B cell (primary cell): ENCODE results near the gene POU2AF1. TPM values are rescaled to one million over a fixed set of nuclear protein-coding genes. Genes with fewer than 3 reads are reported as not detected.

Source experiments
- ATAC-seq: fragments of 200-7000 bp; cut with Tn5 transposase; one replicate; pipeline ENCODE4 v1.10.0; 2021; ENCODE audit warnings: low read depth, mild to moderate bottlenecking, moderate number of reproducible peaks, moderate library complexity
- CTCF ChIA-PET: fragments of 350-600 bp; sonication (Branson Sonifier 250); formaldehyde crosslinking; loops from one replicate; lab custom pipeline; 2021; ENCODE audit warnings: antibody characterized with exemption, inconsistent platforms; lab: Charles Lee
- POLR2A ChIA-PET: fragments of 350-600 bp; sonication (Branson Sonifier 250); formaldehyde crosslinking; loops from one replicate; lab custom pipeline; 2021; ENCODE audit warnings: antibody characterized with exemption; lab: Charles Lee
- DNase-seq: peaks from one replicate; pipeline ENCODE4 v3.0.0; 2013
- H2AFZ ChIP-seq: 2 replicates; pipeline ENCODE4 v1.6.1; 2012; ENCODE audit warnings: mild to moderate bottlenecking, low read depth, low read length; ENCODE audit not compliant: insufficient read depth, poor library complexity, severe bottlenecking
- H3K27ac ChIP-seq, 2 donors: 1 replicate in 1 of 2; 2 replicates in 1 of 2; pipeline ENCODE4 v1.5.1; 2012 to 2013; ENCODE audit warnings: low read length in 2 of 2, mild to moderate bottlenecking in 2 of 2, moderate library complexity in 1 of 2
- H3K27me3 ChIP-seq, 4 experiments: fragments of 200-600 bp in 1 of 4; sonication (generic) in 1 of 4; replicated peaks in 1 of 4; 1 replicate in 2 of 4; 2 replicates in 2 of 4; pipeline versions ENCODE4 v1.6.1 to v1.7.0; 2013 to 2016; ENCODE audit warnings: low read length in 3 of 4, mild to moderate bottlenecking in 2 of 4, mixed read lengths in 1 of 4, moderate library complexity in 1 of 4; ENCODE audit not compliant: insufficient read depth in 4 of 4, control insufficient read depth in 3 of 4; ENCODE audit errors: control extremely low read depth in 1 of 4
- H3K36me3 ChIP-seq, 2 experiments: replicated peaks in 1 of 2; 1 replicate in 1 of 2; 2 replicates in 1 of 2; pipeline versions ENCODE4 v1.6.1 to v1.7.1; 2013; ENCODE audit warnings: low read length in 1 of 2; ENCODE audit not compliant: insufficient read depth in 2 of 2, control insufficient read depth in 1 of 2; ENCODE audit errors: control extremely low read depth in 1 of 2, extremely low read depth in 1 of 2
- H3K4me1 ChIP-seq, 2 donors: fragments of 200-600 bp in 1 of 2; sonication (generic) in 1 of 2; 1 replicate in 1 of 2; 2 replicates in 1 of 2; pipeline versions ENCODE4 v1.5.1 to v1.6.1; 2013 to 2017; ENCODE audit warnings: low read length in 2 of 2; ENCODE audit not compliant: control insufficient read depth in 2 of 2, insufficient read depth in 2 of 2
- H3K4me2 ChIP-seq: replicated peaks from 2 replicates; pipeline ENCODE3; 2012; ENCODE audit warnings: mild to moderate bottlenecking, low read depth, low read length; ENCODE audit not compliant: poor library complexity, severe bottlenecking
- H3K4me3 ChIP-seq, 5 experiments: fragments of 200-600 bp in 1 of 5; sonication (generic) in 1 of 5; 1 replicate in 3 of 5; 2 replicates in 2 of 5; pipeline versions ENCODE4 v1.5.1 to v1.7.0; 2011 to 2016; ENCODE audit warnings: low read length in 4 of 5, mild to moderate bottlenecking in 4 of 5, low read depth in 2 of 5, control low read depth in 1 of 5, moderate library complexity in 1 of 5; ENCODE audit not compliant: insufficient read depth in 1 of 5; ENCODE audit errors: control extremely low read depth in 1 of 5, extremely low read depth in 1 of 5
- H3K79me2 ChIP-seq: fragments of 200-600 bp; sonication (generic); one replicate; pipeline ENCODE4 v1.6.0; 2016; ENCODE audit warnings: low read length; ENCODE audit not compliant: control insufficient read depth, insufficient read depth
- H3K9ac ChIP-seq: fragments of 200-600 bp; sonication (generic); 2 replicates; pipeline ENCODE4 v1.6.1; 2017; ENCODE audit warnings: mild to moderate bottlenecking, low read length, moderate library complexity
- H3K9me3 ChIP-seq, 3 donors: one replicate each; pipeline versions ENCODE4 v1.6.1 to v1.7.1; 2013; ENCODE audit warnings: low read length in 2 of 3; ENCODE audit not compliant: control insufficient read depth in 2 of 3, insufficient read depth in 1 of 3; ENCODE audit errors: control extremely low read depth in 1 of 3
- H4K20me1 ChIP-seq: 2 replicates; pipeline ENCODE4 v1.6.0; 2012; ENCODE audit warnings: mild to moderate bottlenecking, low read length; ENCODE audit not compliant: insufficient read depth, control insufficient read depth, poor library complexity, severe bottlenecking
- H3K27ac Mint-ChIP-seq: one replicate; pipeline ENCODE4 v1.8.0; 2021; ENCODE audit warnings: mixed read lengths
- H3K27me3 Mint-ChIP-seq: one replicate; pipeline ENCODE4 v1.8.0; 2021; ENCODE audit warnings: mixed read lengths
- H3K4me1 Mint-ChIP-seq: one replicate; pipeline ENCODE4 v1.8.0; 2021; ENCODE audit warnings: mixed read lengths
- H3K4me3 Mint-ChIP-seq: one replicate; pipeline ENCODE4 v1.8.0; 2021; ENCODE audit warnings: mixed read lengths
- H3K9me3 Mint-ChIP-seq: one replicate; pipeline ENCODE4 v1.8.0; 2022; ENCODE audit warnings: mixed read lengths; ENCODE audit not compliant: insufficient read depth
- EZH2 ChIP-seq: IDR thresholded peaks from 2 replicates; pipeline ENCODE4 v1.6.1; 2012; ENCODE audit warnings: borderline replicate concordance, low read depth, mild to moderate bottlenecking, moderate library complexity, low read length; ENCODE audit not compliant: insufficient read depth, poor library complexity, severe bottlenecking
- WGBS: methylation state at CpG from one replicate; pipeline ENCODE4 v1.1.5; 2013; ENCODE audit warnings: missing lambda C conversion rate; ENCODE audit not compliant: insufficient coverage; 5-methylcytosine and 5-hydroxymethylcytosine counted together
- intact Hi-C: fragments of 100-400 bp; cut with micrococcal nuclease; formaldehyde crosslinking; loops from one replicate; pipeline ENCODE4 v1.10.0; 2022
- polyA plus RNA-seq: library from polyadenylated mRNA; depleted of rRNA; stranded (reverse); fragments of >200 nt; gene quantifications from 2 replicates; pipeline ENCODE4 v1.2.3, GENCODE V29; 2012
- total RNA-seq, 2 donors: library from RNA; stranded (reverse); fragments of 120-200 nt in 1 of 2; gene quantifications; 1 replicate in 1 of 2; 2 replicates in 1 of 2; pipeline versions ENCODE4 v1.2.3 to v1.2.4, GENCODE V29; 2013 to 2022
- TF ChIP-seq, protein P1 (sequence below): fragments of 200-600 bp; IDR thresholded peaks from one replicate; pipeline ENCODE4 v1.8.0; 2022; ENCODE audit warnings: antibody characterized with exemption, mild to moderate bottlenecking

The POU2AF1 gene
- total and polyA plus RNA-seq, 2 donors (not counting 1 experiment from before 2014, with no cell fraction given): 308 to 407 TPM

DNA sequence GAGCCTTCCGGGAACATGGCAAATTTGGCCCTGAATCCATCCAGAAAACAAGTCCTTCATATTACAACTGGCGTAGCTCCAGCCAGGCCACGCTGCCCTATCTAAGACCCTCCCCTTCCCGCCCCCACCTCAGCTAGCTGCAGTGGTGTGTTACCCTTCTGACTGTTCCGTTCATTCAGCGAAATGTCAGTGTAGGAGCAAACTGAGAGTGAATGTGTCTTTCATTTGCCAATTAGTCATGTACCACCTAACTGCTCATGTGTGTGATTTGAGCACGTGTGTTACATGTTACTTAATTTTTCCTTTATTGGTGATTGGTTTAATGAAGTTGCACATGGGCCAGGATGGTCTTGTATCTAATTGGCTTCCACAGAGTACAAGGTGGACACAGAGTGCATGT, 34.8 kb upstream of the POU2AF1 start:
- no peaks in the 10 kb centered on the region for H3K36me3 ChIP-seq
- no peak for DNase-seq
- WGBS: 77% methylated on average over 3 of the region's 7 CpGs
- no peak for ATAC-seq
- Mint-ChIP-seq H3K4me1 (peaks cover 97% of the 10 kb centered on the region), H3K4me3 (peak overlapping the region; percentile 84), H3K27ac (peak overlapping the region; percentile 98), H3K9me3 (no peaks in the 10 kb centered on the region), H3K27me3 (no peaks in the 10 kb centered on the region)
- no peaks in the 10 kb centered on the region for H3K9me3 ChIP-seq
- H2AFZ ChIP-seq: peak overlapping the region; percentile 81
- H3K4me1 ChIP-seq: peaks cover 86 to 95% of the 10 kb centered on the region in 2 donors
- no peaks in the 10 kb centered on the region for H3K27me3 ChIP-seq
- ChIA-PET POLR2A (interaction anchor here (6.7 to 11.9 kb wide), 2 partner anchors 15 to 37 kb away, joined by 63 to 314 read pairs; partner anchors contain the start of gene POU2AF1), CTCF (interaction anchor here (1.4 to 27.6 kb wide), 5 partner anchors 10 to 130 kb away, joined by 4 to 922 read pairs (median 12); partner anchors contain the start of gene POU2AF1)
- peak overlapping the region in 1 of 5 experiments; percentile 28 for H3K4me3 ChIP-seq
- peak overlapping the region; percentile 39 for H3K9ac ChIP-seq
- no peak for TF ChIP-seq EZH2
- TF ChIP-seq, protein P1, sequence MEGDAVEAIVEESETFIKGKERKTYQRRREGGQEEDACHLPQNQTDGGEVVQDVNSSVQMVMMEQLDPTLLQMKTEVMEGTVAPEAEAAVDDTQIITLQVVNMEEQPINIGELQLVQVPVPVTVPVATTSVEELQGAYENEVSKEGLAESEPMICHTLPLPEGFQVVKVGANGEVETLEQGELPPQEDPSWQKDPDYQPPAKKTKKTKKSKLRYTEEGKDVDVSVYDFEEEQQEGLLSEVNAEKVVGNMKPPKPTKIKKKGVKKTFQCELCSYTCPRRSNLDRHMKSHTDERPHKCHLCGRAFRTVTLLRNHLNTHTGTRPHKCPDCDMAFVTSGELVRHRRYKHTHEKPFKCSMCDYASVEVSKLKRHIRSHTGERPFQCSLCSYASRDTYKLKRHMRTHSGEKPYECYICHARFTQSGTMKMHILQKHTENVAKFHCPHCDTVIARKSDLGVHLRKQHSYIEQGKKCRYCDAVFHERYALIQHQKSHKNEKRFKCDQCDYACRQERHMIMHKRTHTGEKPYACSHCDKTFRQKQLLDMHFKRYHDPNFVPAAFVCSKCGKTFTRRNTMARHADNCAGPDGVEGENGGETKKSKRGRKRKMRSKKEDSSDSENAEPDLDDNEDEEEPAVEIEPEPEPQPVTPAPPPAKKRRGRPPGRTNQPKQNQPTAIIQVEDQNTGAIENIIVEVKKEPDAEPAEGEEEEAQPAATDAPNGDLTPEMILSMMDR: no peak
- intact Hi-C loops: no loop called here
- H3K79me2 ChIP-seq: peaks cover 15% of the 10 kb centered on the region
- no peaks in the 10 kb centered on the region for H4K20me1 ChIP-seq
- peak overlapping the region; percentile 76 for H3K4me2 ChIP-seq
- peak overlapping the region; percentile 98 for H3K27ac ChIP-seq

DNA sequence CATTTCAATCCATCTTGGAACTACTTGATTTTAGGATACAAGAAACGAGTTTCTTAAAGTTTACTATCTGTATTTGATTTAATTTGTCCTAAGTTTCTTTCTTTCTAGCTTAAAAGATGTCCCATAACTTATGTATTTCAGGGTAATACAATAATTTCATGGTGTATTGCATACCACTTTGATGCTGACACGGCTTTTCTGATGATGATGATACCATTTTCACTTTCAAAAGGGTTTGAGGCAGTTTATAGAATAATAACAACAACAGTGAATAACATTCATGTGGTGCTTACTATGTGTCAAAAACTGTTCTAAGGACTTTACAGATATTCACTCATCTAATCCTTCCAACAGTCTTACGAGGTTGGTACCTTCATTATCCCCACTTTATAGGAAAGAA, 33.2 kb upstream of the POU2AF1 start:
- TF ChIP-seq EZH2: no peak
- TF ChIP-seq, protein P1: no peak
- intact Hi-C loops: no loop called here
- Histone ChIP-seq H3K36me3 (no peaks in the 10 kb centered on the region), H3K79me2 (peaks cover 26% of the 10 kb centered on the region), H3K4me1 (peaks cover 84 to 93% of the 10 kb centered on the region in 2 donors), H3K27ac (no peak overlapping the region), H4K20me1 (no peaks in the 10 kb centered on the region), H3K27me3 (no peaks in the 10 kb centered on the region), H3K4me3 (no peak overlapping the region), H3K9ac (no peak overlapping the region), H3K4me2 (no peak overlapping the region), H3K9me3 (no peaks in the 10 kb centered on the region), H2AFZ (no peak overlapping the region)
- no peaks in the 10 kb centered on the region for H3K27me3 Mint-ChIP-seq
- no peaks in the 10 kb centered on the region for H3K9me3 Mint-ChIP-seq
- peak overlapping the region; percentile 8 for H3K4me3 Mint-ChIP-seq
- peak overlapping the region; percentile 98 for H3K27ac Mint-ChIP-seq
- ChIA-PET CTCF (interaction anchor here (1.2 to 27.6 kb wide), 5 partner anchors 10 to 48 kb away, joined by 5 to 922 read pairs (median 7); partner anchors contain the start of gene POU2AF1), POLR2A (interaction anchor here (1.5 kb wide), 1 partner anchor 33 kb away, joined by 8 read pairs; the partner anchor contains the start of gene POU2AF1)
- DNase-seq: no peak
- H3K4me1 Mint-ChIP-seq: peaks cover 97% of the 10 kb centered on the region
- ATAC-seq: no peak
- no CpG with 5 or more reads among the region's 3 CpGs for WGBS
